Measurements from ENCODE around the gene STXBP2. TPM values are rescaled to one million over a fixed set of nuclear protein-coding genes. Genes with fewer than 3 reads are reported as not detected.

STXBP2 gene
- total RNA-seq, 1 donor from 2014 or later, result 32.8 TPM

DNA sequence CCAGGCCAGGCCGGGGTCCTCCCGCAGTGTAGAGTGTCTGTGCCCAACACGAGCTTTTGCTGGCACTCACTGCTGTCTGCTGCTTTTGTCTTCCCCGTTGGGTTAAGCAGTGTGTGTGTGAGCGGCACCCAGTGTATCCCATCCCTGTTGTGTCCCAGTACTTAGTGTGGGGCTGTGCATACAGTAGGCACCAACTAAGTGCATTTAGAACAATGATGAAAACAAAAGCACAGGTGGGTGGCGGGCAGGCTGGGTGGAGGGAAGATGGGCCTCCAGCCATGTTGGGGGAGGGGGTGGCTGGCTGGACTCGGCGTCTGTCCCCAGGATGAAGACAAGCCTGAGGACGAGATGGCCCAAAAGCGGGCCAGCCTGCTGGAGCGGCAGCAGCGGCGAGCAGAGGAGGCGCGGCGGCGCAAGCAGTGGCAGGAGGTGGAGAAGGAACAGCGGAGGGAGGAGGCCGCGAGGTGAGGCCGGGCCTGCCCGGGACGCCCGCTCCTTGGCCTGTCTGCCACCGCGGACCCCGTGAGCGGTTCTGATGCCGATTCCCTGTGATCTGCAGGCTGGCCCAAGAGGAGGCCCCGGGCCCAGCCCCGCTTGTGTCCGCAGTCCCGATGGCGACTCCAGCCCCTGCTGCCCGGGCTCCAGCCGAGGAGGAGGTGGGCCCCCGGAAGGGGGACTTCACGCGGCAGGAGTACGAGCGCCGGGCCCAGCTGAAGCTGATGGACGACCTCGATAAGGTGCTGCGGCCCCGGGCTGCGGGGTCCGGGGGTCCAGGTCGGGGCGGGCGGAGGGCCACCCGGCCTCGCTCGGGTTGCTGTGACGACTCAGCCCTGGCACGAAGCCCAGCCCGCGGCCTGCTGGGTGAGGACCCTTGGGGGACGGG lies 21.8 kb upstream of the STXBP2 start:
- TF ChIP-seq, protein P1, sequence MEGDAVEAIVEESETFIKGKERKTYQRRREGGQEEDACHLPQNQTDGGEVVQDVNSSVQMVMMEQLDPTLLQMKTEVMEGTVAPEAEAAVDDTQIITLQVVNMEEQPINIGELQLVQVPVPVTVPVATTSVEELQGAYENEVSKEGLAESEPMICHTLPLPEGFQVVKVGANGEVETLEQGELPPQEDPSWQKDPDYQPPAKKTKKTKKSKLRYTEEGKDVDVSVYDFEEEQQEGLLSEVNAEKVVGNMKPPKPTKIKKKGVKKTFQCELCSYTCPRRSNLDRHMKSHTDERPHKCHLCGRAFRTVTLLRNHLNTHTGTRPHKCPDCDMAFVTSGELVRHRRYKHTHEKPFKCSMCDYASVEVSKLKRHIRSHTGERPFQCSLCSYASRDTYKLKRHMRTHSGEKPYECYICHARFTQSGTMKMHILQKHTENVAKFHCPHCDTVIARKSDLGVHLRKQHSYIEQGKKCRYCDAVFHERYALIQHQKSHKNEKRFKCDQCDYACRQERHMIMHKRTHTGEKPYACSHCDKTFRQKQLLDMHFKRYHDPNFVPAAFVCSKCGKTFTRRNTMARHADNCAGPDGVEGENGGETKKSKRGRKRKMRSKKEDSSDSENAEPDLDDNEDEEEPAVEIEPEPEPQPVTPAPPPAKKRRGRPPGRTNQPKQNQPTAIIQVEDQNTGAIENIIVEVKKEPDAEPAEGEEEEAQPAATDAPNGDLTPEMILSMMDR (IDR thresholded peaks at IDR 0.05; ENCODE audit: partially characterized antibody, unreplicated experiment), result no peak
- Mint-ChIP-seq H3K27me3 (ENCODE audit: unreplicated experiment) (peaks cover 6% of the 10 kb centered on the region), H3K36me3 (ENCODE audit: unreplicated experiment) (no peaks in the 10 kb centered on the region), H3K9me3 (ENCODE audit: unreplicated experiment) (peaks cover 2% of the 10 kb centered on the region), H3K27ac (ENCODE audit: unreplicated experiment) (no peak overlapping the region), H3K4me1 (ENCODE audit: low read depth, unreplicated experiment) (no peaks in the 10 kb centered on the region), H3K4me3 (ENCODE audit: unreplicated experiment) (no peak overlapping the region)
- no peak for DNase-seq

DNA sequence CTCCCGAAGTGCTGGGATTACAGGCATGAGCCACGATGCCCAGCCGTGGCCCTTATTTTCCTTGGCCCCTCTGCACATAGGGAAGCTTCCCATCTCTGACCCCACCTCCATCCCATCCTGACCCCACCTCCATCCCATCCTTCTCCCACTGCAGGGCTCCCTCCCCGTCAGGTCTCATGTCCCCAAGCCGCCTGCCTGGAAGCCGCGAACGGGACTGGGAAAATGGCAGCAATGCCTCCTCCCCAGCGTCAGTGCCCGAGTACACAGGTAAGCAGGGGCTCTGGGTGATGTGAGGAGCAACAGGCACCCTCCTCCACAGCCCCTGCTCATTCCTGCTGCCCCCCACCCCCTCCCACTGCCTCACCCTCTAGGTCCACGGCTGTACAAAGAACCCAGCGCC lies 19.7 kb upstream of the STXBP2 start:
- H3K4me1 Mint-ChIP-seq (ENCODE audit: low read depth, unreplicated experiment), result no peaks in the 10 kb centered on the region
- H3K27ac Mint-ChIP-seq (ENCODE audit: unreplicated experiment), result no peak overlapping the region
- no peak for DNase-seq
- no peaks in the 10 kb centered on the region for H3K36me3 Mint-ChIP-seq (ENCODE audit: unreplicated experiment)
- peaks cover 6% of the 10 kb centered on the region for H3K27me3 Mint-ChIP-seq (ENCODE audit: unreplicated experiment)
- no peak overlapping the region for H3K4me3 Mint-ChIP-seq (ENCODE audit: unreplicated experiment)
- TF ChIP-seq, protein P1 (IDR thresholded peaks at IDR 0.05; ENCODE audit: partially characterized antibody, unreplicated experiment), result no peak
- peaks cover 7% of the 10 kb centered on the region for H3K9me3 Mint-ChIP-seq (ENCODE audit: unreplicated experiment)

DNA sequence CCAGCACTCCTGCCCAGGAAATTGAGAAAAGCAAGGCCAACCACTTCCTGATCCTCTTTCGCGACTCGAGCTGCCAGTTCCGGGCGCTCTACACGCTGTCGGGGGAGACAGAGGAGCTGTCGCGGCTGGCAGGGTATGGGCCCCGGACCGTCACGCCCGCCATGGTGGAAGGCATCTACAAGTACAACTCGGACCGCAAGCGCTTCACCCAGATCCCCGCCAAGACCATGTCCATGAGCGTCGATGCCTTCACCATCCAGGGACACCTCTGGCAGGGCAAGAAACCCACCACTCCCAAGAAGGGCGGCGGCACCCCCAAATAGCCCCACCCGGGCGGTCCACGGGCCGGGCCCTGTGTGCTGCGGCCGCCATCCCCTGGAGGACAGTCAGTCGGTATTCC lies 19.2 kb upstream of the STXBP2 start:
- TF ChIP-seq, protein P1 (IDR thresholded peaks at IDR 0.05; ENCODE audit: partially characterized antibody, unreplicated experiment), result no peak
- H3K36me3 Mint-ChIP-seq (ENCODE audit: unreplicated experiment), result no peaks in the 10 kb centered on the region
- no peak overlapping the region for H3K4me3 Mint-ChIP-seq (ENCODE audit: unreplicated experiment)
- no peak for DNase-seq
- no peaks in the 10 kb centered on the region for H3K4me1 Mint-ChIP-seq (ENCODE audit: low read depth, unreplicated experiment)
- no peak overlapping the region for H3K27ac Mint-ChIP-seq (ENCODE audit: unreplicated experiment)
- peaks cover 6% of the 10 kb centered on the region for H3K27me3 Mint-ChIP-seq (ENCODE audit: unreplicated experiment)
- H3K9me3 Mint-ChIP-seq (ENCODE audit: unreplicated experiment), result peaks cover 7% of the 10 kb centered on the region

DNA sequence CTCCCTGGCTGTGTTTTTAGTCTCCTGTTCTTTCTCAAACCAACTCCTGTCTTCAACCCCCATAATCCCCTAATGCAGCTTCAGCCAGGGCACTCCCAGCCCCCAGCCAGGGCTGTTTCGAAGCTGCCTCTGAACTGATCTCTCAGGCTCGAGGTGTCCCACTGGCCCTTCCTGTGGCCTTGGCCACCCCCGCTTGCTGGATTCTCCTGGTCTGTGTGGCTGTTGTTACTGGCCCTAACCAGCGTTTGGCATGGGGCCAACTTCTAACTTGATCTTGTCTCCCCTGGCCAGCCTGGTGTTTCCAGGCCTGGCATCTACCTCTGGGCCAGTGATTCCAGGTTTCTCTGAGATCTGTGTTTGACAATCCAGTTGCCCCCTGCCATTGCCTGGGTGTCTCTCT lies 18.6 kb upstream of the STXBP2 start:
- H3K36me3 Mint-ChIP-seq (ENCODE audit: unreplicated experiment), result no peaks in the 10 kb centered on the region

More for the DNA sequence above, 18.6 kb upstream of the STXBP2 start:
- peaks cover 7% of the 10 kb centered on the region for H3K9me3 Mint-ChIP-seq (ENCODE audit: unreplicated experiment)
- H3K27ac Mint-ChIP-seq (ENCODE audit: unreplicated experiment), result peak overlapping the region; percentile 89
- DNase-seq, result no peak
- peaks cover 6% of the 10 kb centered on the region for H3K27me3 Mint-ChIP-seq (ENCODE audit: unreplicated experiment)
- no peaks in the 10 kb centered on the region for H3K4me1 Mint-ChIP-seq (ENCODE audit: low read depth, unreplicated experiment)
- H3K4me3 Mint-ChIP-seq (ENCODE audit: unreplicated experiment), result peak overlapping the region; percentile 8
- TF ChIP-seq, protein P1 (IDR thresholded peaks at IDR 0.05; ENCODE audit: partially characterized antibody, unreplicated experiment), result no peak

Data from glutamatergic neuron (in vitro differentiated cells).